IPS-NIHi7 (cell line): ENCODE results near the gene DNAJB5.
"Not testable (repeated sequence)": the region's sequence is repeated elsewhere in the genome, so short reads cannot be mapped to it uniquely, and the experiment has no call there.

Experiments used
- DNase-seq: peaks from one replicate; pipeline ENCODE4 v3.0.0; 2012; ENCODE audit warnings: mixed read lengths; ENCODE audit errors: extremely low spot score

Gene DNAJB5

DNA sequence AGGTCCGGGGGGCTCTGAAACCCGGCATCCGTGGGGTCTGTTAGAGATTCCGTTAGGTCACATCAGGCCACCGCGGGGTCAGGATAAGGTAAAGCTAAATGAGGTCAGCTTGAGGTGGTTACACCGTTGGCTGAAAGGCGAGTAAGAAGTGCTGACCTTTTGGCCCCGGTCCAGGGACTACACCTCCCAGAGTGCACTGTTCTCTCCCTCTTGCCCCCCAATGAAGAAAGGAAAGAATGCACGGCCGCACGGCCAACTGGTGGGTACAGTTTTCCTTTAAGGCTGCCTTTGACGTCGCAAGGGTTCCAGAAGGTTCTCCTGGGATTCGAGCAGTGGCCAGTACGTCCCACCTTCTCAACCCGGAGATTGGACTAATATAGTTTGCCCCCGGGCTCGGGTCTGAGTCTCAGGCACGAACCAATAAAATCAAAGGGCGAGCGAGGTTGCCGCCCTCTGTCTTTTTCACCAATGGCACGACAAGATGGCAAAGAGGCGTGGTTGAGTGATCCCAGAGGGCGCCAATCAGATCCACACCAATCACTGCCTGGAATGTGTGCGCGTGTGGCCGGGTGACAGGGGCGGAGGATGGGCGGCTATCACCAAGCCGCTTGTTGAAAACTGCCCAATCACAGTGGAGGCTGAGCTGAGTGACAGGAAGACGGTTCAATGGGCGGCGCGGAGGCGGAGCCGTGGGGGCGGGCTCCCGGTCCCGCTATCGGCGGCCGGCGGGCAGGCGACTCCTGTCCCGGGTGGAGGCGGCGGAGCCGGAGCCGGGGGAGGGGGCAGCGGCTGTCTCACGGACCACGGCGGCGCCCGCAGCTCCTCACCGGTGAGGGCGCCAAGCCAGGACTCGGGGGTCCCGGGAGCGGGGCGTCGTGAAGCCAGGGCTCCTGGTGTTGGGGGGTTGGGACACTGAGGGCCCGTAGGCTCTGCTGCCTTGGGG, at the start of gene DNAJB5:
Gene DNAJB5 (plus strand): TSS at position 743 of the 943 bp plus-strand sequence. CDS start 886 bp downstream, outside the sequence.
- peak; percentile 95 for DNase-seq

- DNase-seq, result not testable (repeated sequence)
Measured at GRCh38 chr9:34939989-34940388, 49.6 kb upstream of the DNAJB5 start.

DNA sequence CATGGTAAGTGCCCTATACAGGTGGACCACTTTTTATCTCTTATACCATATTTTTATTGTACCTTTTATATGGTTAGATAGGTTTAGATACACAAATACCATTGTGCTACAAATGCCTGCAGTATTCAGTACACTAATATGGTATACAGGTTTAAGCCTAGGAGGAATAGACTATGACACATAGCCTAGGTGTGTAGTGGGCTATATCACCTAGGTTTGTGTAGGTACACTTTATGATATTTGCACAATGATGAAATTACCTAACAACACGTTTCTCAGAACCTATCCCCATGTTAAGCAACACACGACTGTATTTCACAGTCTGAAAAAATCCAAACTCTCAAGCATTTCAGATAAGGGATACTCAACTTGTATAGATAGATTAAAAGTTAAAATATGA, 41.1 kb upstream of the DNAJB5 start:
- no peak for DNase-seq

DNA sequence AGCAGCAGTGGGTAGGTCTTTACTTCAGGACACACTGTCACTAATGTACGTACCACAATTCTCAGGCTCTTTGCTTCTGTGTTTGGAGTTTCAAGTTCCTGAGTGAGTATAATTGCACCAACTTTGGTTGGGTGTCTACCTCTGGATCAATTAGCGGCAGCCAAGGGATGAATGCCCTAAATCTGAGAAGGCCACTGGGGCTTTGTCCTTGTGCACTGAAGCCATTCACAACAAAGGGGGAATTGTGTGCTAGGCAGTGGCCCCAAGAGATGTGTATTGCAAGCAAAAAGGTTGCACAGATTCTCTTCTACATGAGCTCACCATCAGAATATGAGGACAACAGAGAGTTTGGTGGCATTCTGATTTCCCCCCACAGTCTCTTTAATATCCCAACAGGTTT, 35.3 kb upstream of the DNAJB5 start:
- no peak for DNase-seq

DNA sequence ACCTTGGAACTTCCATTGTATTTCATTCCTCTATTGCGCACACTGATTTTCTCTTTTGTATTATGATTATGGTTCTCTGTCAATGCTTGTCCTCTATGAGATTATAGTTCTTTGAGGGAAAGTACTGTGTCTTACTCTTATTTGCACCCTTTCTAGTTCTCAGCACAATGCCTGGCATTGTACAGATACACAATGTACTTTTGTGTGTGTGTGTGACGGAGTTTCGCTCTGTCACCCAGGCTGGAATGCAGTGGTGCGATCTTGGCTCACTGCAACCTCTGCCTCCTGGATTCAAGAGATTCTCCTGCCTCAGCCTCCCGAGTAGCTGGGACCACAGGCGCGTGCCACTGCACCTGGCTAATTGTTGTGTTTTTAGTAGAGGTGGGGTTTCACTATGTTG, 33.5 kb upstream of the DNAJB5 start:
- not testable (repeated sequence) for DNase-seq

- no peak for DNase-seq
Measured at GRCh38 chr9:34956648-34957047, 32.9 kb upstream of the DNAJB5 start.

DNA sequence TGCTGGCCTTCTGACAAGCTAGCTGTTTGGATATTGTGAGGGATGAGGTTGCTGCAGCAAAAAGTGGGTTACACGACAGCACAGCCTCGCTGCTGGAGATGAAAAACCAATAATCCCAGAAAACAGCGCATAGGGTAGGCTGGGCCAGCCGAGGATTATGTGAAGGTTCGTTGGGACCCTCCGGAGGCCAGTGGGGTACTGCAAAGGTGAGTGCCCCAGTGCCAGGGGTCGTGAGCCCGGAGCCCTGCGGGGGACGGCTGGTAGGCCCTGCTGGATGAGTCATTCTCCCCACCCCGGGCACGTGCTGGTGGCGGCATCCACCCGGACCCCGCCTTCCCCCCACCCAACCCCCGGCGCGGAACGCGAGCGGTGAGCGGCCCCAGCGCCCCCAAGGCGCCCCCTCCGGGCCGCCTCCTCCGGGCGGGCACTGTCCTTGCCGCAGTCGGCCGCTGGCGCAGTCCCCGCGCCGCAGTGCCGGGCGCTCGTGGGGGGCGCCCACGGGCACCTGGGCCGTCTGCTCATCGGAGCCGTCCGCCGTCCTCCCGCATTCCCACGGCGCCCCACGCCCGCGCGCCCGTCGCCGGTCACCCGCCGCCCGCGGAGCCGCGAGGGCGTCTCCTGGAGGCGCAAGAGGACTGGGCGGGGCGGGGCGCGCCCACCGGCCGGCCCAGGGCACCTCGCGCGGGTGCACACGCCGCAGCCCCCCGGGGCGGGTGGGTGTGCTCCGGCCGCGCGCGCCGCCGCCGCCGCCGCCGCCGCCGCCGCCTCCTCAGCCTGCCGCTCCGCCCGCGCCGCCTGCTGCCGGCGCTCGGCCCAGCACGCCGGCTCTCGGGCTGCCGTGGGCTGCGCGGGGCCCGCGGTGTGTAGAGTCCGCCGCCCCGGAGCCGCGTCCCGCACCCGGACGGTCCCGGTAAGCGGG, 31.8 kb upstream of the DNAJB5 start, which contains the start of gene PHF24:
Gene PHF24 (plus strand): TSS at position 794 of the 919 bp plus-strand sequence. CDS start 13,014 bp downstream, outside the sequence.
- DNase-seq, result peak; percentile 38

DNA sequence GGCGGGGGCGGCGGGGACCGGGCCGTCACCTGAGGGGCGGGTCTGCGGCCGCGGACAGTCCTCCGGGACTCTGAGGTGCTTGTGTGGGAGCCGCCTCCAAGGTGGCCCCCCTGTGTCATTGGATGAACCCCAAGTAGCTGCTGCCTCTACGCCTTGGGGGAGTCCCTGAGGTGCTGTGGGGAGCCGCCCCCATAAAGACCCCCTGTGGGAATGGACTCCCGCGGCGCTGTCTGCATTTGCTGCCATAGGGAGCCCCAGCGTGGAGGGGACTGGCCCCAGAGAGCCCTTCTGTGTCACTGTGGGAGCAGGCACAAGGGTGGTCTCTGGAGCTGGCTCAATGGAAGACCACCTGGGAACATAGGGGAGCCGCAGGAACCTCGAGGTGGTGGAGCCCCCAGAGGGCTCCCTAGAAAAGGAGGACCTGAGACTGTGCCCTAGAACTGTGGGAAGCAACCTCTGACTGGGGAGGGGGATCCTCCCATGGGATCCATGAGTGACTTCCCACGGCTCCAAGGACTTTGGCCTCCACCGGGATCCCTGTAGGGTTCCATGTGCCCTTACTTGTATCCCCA, 31.0 kb upstream of the DNAJB5 start:
- DNase-seq, result no peak

GRCh38 chr9:34959461-34959860, 30.1 kb upstream of the DNAJB5 start:
- no peak for DNase-seq

DNA sequence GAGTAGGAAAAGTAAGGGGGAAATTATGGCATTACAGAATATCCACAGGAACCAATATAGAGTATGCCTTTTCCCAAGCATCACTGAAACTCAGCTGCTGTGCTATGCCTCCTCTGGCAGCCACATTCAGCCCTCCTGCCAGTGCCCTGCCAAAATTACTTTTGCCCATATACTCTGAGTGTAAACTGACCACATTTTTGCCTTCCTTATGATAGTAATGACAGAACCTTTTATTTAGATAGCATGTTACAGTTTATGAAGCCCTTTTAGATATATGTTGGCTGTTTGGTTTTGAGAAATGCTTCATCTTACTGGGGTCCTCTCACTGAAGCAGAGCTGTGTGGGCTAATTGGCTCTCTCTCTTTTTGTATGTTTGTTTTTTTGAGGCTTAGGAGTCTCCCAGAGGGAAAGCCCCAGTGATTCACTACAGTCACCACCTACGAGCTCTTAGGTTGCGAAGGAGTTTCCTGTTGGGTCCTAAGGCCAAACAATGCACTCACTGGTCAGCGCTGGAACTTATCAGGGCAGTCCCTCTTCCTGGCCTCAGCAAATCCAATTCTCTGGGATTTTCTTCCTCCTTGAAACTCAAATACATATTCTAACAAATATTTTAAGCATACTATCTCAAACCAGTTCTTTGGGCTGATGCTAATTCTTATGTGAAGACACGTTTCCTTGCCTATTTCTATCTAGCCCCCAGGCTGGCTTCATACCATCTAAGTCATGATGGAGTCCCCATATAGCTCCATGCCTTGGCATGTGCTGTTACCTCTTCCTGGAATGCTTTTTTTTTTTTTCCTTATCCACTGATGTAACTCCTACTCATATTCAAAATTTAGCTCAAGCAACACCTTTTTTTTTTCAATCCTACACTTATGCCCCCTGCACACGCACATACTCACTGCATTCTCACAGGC, 27.7 kb upstream of the DNAJB5 start:
- peak; percentile 34 for DNase-seq

DNA sequence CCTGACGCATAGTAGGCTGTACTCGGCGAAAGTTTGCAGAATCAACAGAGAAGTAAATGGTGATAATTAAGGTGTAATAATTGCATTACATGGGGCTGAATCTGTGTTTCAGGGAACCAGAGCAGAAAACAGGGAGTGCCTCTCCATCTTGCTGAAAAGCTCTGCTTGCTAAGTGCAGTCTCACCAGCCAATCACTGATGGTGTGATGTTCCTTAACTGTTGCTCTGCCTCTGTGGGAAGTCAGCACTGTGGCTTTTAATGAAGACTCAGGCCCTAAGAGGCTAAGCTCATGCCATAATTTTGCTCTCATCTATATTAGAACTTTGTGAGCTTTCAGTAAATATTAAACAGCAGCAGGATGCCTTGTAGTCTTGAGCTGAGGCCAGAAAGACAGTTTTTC, 27.0 kb upstream of the DNAJB5 start:
- DNase-seq, result no peak

DNA sequence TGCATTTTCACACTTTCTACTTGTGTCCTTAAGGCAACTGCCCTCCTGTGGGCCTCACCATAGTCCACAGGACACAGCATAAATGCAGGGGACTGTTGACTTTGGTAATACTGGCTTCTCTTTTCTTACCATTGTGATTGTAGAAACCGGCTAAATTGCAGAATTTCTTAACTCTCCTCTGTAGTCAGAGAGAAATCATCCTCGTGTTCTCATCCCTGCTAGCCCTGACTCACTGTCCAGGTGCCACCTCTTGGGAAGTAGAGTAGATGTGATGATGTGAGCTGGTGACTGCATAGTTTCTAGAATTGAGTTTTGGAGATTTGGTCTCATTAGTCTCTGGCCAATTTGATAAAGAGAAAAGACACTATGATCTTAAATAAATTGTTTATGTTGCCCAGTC, 26.0 kb upstream of the DNAJB5 start:
- DNase-seq, result no peak

GRCh38 chr9:34964458-34964857, 25.1 kb upstream of the DNAJB5 start:
- no peak for DNase-seq

GRCh38 chr9:34971146-34971811, 18.3 kb upstream of the DNAJB5 start:
- no peak for DNase-seq

- DNase-seq, result no peak
Measured at GRCh38 chr9:34974664-34975063, 14.9 kb upstream of the DNAJB5 start.

- DNase-seq, result no peak
Measured at GRCh38 chr9:34976441-34976840, 13.1 kb upstream of the DNAJB5 start.

DNA sequence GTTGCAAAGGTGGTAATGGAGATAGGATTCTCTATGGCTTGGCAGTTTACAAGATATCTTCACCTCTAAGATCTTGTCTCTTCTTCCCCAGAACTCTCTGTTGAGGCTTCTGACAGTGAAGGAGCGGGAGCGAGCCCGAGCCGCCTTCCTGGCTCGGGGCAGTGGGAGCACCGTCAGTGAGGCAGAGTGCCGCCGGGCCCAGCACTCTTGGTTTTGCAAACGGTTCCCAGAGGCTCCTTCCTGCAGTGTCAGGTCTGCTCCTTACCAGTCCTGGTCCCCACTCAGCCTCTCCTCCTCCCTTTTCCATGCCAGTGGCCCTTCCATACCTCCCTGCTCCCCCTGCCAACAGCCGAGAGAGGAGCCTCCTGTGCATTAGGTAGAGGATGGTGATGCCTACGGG, 12.6 kb upstream of the DNAJB5 start:
- no peak for DNase-seq

GRCh38 chr9:34980181-34980761, 9.3 kb upstream of the DNAJB5 start:
- DNase-seq, result no peak

DNA sequence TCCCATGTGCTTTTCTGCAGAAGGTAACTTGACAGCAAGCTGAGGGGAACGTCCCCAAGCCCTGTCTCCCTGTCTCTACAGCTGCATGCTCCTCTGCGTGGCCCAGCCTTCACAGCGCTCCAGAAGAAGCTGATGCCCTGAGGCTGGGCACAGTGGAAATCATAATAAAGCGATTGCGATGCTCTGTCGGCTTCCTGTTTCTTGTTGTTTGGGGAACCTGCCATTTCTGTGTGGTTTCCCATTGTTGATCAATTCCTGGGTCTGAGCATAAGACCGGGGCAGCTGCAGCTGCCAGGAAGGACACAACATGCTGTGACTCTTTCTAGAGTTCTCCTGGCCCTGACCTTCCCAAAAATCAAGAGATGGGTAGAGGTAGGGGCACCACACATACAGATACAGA, 7.2 kb upstream of the DNAJB5 start:
- DNase-seq, result no peak

DNA sequence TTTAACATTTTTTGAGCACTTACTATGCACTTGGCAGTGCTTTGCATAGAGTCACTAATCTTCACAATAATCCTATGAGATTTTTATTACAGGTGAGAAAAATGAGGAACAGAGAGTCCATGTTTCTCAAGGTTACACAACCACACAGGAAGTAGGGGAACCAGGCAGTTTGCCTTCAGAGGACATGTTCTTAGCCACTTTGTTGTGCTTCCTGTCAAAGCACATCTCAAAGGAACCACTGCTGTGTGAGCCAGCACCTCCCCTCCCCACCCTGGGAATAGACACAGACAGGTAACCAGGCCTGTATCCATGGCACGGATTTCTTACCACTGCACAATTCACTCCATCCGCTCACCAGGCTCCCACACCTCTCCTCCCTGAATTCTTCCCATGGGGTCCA, 6.3 kb upstream of the DNAJB5 start:
- DNase-seq, result no peak
